HEK293T (cell line): ENCODE results near the gene RASSF3.

Experiments used
- CTCF ChIA-PET: fragments of 350-600 bp; formaldehyde crosslinking; extraction: SDS; loops from one replicate; lab custom pipeline; 2021; ENCODE audit warnings: antibody characterized with exemption, inconsistent platforms; lab: Yijun Ruan, JAX
- POLR2A ChIA-PET: fragments of 350-600 bp; formaldehyde crosslinking; extraction: SDS; loops from one replicate; lab custom pipeline; 2020; ENCODE audit warnings: antibody characterized with exemption, inconsistent platforms; lab: Yijun Ruan, JAX
- DNase-seq: peaks from one replicate; pipeline ENCODE4 v3.0.0; 2012; ENCODE audit warnings: mixed read lengths; ENCODE audit errors: extremely low spot score
- ARNT ChIP-seq: fragments of 450-650 bp; IDR thresholded peaks from 2 replicates; pipeline ENCODE4 v1.6.1; 2017; ENCODE audit warnings: mild to moderate bottlenecking
- BHLHE40 ChIP-seq: fragments of 450-650 bp; IDR thresholded peaks from 2 replicates; pipeline ENCODE4 v1.6.1; 2016; ENCODE audit warnings: mild to moderate bottlenecking, moderate library complexity, borderline replicate concordance
- CTBP1 ChIP-seq: fragments of 450-650 bp; IDR thresholded peaks from 2 replicates; pipeline ENCODE4 v1.6.1; 2016; ENCODE audit warnings: borderline replicate concordance
- ELF4 ChIP-seq: fragments of 450-650 bp; IDR thresholded peaks from 2 replicates; pipeline ENCODE4 v1.6.1; 2017; ENCODE audit warnings: antibody characterized with exemption
- FOXA1 ChIP-seq: fragments of 450-650 bp; IDR thresholded peaks from 2 replicates; pipeline ENCODE4 v1.6.1; 2016; ENCODE audit warnings: mild to moderate bottlenecking
- FOXK2 ChIP-seq: fragments of 450-650 bp; IDR thresholded peaks from 2 replicates; pipeline ENCODE4 v1.6.1; 2016; ENCODE audit warnings: mild to moderate bottlenecking
- FOXM1 ChIP-seq: fragments of 450-650 bp; IDR thresholded peaks from 2 replicates; pipeline ENCODE4 v1.6.1; 2017; ENCODE audit warnings: mild to moderate bottlenecking, borderline replicate concordance
- HDGF ChIP-seq: fragments of 450-650 bp; IDR thresholded peaks from 2 replicates; pipeline ENCODE4 v1.6.1; 2017; ENCODE audit warnings: antibody characterized with exemption, borderline replicate concordance
- L3MBTL2 ChIP-seq: fragments of 450-650 bp; conservative IDR thresholded peaks from 2 replicates; pipeline ENCODE4 v1.6.1; 2016; ENCODE audit warnings: mild to moderate bottlenecking
- LEF1 ChIP-seq: fragments of 450-650 bp; IDR thresholded peaks from 2 replicates; pipeline ENCODE4 v1.6.1; 2017; ENCODE audit warnings: mild to moderate bottlenecking, borderline replicate concordance
- NFRKB ChIP-seq: fragments of 450-650 bp; IDR thresholded peaks from 2 replicates; pipeline ENCODE4 v1.6.1; 2016; ENCODE audit warnings: mild to moderate bottlenecking, moderate library complexity
- SP1 ChIP-seq: fragments of 450-650 bp; IDR thresholded peaks from 2 replicates; pipeline ENCODE4 v1.6.1; 2017
- SUZ12 ChIP-seq: fragments of 450-650 bp; IDR thresholded peaks from 2 replicates; pipeline ENCODE4 v1.6.1; 2016; ENCODE audit warnings: mild to moderate bottlenecking
- TARDBP ChIP-seq: fragments of 450-650 bp; IDR thresholded peaks from 2 replicates; pipeline ENCODE4 v1.6.1; 2016
- ZNF384 ChIP-seq: fragments of 450-650 bp; IDR thresholded peaks from 2 replicates; pipeline ENCODE4 v1.6.1; 2016
- TF ChIP-seq, protein P1 (sequence below): fragments of 450-650 bp; IDR thresholded peaks from 2 replicates; pipeline ENCODE4 v1.6.1; 2016

Gene RASSF3

DNA sequence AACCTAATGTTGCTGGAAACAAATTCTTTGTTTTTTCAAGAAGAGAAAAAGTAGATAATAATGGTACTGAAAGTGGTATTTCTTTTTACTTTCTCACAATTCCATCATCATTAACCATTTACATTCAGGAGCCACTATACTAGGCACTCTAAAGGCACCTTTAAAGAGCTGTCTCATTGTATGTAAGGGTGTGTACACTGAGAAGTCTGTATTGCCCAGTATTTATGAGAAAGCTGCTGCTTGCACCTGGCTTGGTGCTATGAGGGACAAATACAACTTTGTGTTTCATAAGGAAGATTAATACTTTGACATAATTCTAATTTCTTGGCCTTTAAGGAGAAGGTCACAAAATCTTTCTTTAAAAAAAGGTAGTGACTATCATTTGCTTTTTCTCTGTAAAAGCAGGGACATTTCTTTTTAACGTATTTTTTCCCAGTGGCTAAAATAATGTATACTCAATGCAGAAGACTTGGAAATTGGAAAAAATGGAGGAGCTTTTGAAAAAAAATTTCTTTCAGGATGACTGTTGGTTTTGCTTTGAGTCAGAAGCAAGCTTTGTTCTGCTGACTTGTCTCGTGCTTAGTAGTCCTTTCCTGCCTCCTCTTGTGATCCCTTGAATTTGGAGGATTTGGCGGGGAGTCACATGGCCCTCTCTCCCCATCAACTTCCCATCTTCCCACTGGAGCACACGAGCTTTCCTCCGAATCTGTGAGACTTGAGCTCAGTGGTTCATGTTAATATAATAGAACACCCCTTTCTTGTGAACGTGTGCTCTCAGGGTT is 50.1 kb downstream of the RASSF3 start:
- TF ChIP-seq NFRKB (no peak), SP1 (no peak), TARDBP (no peak), SUZ12 (no peak), ARNT (no peak), ZNF384 (no peak), ELF4 (no peak), FOXK2 (no peak), CTBP1 (no peak), HDGF (no peak), FOXM1 (no peak), L3MBTL2 (no peak), LEF1 (no peak), FOXA1 (no peak), BHLHE40 (no peak)
- TF ChIP-seq, protein P1, sequence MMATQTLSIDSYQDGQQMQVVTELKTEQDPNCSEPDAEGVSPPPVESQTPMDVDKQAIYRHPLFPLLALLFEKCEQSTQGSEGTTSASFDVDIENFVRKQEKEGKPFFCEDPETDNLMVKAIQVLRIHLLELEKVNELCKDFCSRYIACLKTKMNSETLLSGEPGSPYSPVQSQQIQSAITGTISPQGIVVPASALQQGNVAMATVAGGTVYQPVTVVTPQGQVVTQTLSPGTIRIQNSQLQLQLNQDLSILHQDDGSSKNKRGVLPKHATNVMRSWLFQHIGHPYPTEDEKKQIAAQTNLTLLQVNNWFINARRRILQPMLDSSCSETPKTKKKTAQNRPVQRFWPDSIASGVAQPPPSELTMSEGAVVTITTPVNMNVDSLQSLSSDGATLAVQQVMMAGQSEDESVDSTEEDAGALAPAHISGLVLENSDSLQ: no peak
- no peak for DNase-seq
- POLR2A ChIA-PET: no interaction called here
- CTCF ChIA-PET: no interaction called here

DNA sequence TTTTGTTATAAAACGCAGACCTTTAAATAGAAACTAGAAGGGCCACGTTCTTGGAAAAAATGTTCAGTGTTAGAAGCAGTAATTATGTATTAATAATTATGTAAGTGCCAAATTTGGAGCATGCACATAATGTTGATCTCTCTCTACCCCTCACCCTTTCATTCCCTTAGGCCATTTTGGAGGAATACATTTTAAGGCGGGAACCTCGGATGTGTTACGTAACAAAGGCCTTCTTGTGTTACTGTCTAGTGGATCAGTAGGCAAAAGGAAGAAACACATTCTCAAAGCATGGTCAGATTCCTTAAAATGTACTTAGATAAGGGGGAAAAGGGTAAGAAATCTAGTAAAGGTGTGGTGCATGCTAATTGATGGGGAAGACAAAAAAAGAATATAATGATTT is 52.7 kb downstream of the RASSF3 start:
- no peak for DNase-seq
- TF ChIP-seq CTBP1 (no peak), L3MBTL2 (no peak), HDGF (no peak), ARNT (no peak), NFRKB (no peak), TARDBP (no peak), FOXM1 (no peak), SUZ12 (no peak), ELF4 (no peak), SP1 (no peak), FOXK2 (no peak), BHLHE40 (no peak), FOXA1 (no peak), ZNF384 (no peak), LEF1 (no peak)
- TF ChIP-seq, protein P1: no peak
- ChIA-PET CTCF (no interaction called here), POLR2A (interaction anchor here (0.9 kb wide), 1 partner anchor 20 kb away, joined by 4 read pairs; no protein-coding TSS in a partner anchor)

DNA sequence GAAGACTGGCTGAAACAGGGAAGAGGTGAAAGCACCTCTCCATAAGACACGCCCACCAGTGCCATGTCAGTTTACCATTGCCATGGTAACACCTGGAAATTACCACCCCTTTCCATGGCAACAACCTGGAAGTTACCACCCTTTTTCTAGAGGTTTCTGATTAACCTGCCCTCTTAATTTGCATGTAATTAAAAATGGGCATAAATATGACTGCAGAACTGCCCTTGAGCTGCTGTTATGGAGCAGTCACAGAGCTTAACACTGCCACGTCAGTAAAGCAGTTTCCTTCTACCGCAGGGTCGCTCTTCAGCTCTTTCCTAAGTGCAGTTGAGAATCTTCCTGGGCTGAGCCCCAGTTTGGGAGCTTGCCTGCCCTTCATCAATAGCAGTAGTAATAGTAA is 55.2 kb downstream of the RASSF3 start:
- no peak for DNase-seq
- ChIA-PET POLR2A (no interaction called here), CTCF (interaction anchor here (0.7 kb wide), 1 partner anchor 11 kb away, joined by 3 read pairs; no protein-coding TSS in a partner anchor)
- TF ChIP-seq, protein P1: peak; percentile 66
- no peak for TF ChIP-seq ZNF384

DNA sequence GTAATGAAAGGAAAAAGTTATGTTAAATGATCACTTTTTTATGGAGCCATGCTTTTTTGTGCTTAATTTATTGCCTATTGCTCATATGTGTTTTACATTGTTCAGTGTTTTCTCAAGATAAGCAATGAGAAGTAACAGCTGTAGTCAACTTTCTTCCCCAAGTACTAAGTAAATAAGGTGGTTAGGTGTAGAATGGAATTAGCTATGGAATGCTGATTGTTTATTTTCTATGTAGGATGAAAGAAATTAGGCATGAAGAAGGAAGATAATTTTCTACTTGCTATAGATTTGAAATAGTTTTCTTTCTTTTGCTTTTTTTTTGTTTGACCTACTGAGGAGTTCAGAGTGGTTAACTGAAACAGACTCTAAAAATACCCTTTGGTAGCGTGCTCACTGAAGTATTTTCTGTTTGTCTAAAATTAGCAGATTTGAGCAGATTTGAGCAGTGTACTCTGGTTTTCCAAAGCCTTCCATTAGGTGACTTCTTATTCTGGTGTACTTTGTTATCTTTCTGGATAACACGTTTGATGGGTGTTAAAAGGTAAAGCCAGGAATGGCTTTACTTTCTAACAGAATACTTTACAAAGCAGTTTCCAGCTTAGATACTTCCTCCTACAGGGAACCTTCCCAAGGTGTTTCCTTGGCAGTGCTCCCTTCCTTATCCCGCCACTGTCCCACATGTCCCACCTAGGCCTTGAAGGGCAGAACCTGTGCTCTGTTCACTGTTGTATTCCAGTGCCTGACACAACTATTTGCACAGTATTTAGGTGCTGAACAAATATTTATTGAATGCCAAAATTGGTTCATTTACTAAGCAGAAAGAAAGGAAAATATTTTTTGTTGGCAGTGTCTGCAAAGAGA is 56.0 kb downstream of the RASSF3 start:
- CTCF ChIA-PET: no interaction called here
- no peak for DNase-seq
- POLR2A ChIA-PET: no interaction called here
- TF ChIP-seq L3MBTL2: no peak

DNA sequence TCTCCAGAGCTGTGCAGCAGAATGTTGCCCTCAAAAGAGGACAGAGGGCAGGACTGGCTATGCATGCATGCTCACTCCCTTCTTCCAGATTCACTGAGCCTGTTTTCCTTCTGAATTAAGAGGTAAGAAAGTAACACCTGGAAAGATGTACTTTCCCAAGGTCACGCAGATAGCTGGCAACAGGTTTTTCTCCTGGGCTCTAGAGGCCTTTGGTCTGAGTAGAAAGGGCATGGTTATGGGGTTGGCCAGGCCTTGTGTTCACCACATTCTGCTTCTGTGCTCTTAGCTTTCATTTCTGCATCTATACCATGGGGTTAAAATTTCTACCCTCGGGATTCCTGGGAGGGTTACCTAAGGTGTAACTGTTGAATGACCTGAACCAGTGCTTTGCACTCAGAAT is 57.5 kb downstream of the RASSF3 start:
- no peak for DNase-seq
- CTCF ChIA-PET: interaction anchor here (0.9 kb wide), 1 partner anchor 16 kb away, joined by 3 read pairs; no protein-coding TSS in a partner anchor
- TF ChIP-seq CTBP1 (no peak), FOXA1 (no peak), L3MBTL2 (no peak), ZNF384 (no peak), HDGF (no peak)
- POLR2A ChIA-PET: no interaction called here

DNA sequence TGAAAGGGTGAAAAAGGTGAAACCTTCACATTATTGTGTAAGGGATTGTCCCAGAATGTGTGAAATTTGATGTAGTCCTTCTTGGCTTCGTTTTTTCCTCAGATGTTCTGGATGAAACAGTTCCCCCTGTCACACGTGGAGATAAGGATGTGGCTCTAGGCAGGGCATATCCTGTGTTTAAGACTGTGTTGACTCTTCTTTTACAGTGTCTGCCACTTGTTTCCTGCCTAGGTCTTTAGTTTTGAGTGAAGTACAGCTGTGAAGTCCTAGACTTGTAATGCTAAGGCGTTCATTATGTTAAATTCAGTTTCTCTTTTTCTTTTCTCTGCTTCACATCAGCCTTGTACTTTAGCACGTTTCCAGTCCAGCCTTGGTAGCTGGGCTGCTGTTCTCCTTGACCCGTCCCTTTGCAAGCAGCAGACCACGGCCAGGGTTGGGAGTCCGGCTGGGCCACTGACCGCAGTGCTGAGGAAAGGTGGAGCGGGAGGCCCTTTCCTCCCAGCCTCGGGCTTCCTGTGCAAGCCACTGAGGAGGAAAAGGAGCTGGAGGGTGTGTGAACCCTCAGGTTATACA is 59.1 kb downstream of the RASSF3 start:
- TF ChIP-seq HDGF (no peak), ELF4 (no peak), LEF1 (no peak), BHLHE40 (no peak), TARDBP (no peak), FOXM1 (no peak), ARNT (no peak), FOXK2 (no peak), NFRKB (no peak), SUZ12 (no peak), CTBP1 (no peak), ZNF384 (no peak), L3MBTL2 (no peak), SP1 (no peak), FOXA1 (no peak)
- TF ChIP-seq, protein P1: no peak
- no peak for DNase-seq
- POLR2A ChIA-PET: interaction anchor here (0.6 kb wide), 1 partner anchor 15 kb away, joined by 3 read pairs; no protein-coding TSS in a partner anchor
- CTCF ChIA-PET: no interaction called here
